ENCODE measurements around the gene HAGH.

HAGH gene

DNA sequence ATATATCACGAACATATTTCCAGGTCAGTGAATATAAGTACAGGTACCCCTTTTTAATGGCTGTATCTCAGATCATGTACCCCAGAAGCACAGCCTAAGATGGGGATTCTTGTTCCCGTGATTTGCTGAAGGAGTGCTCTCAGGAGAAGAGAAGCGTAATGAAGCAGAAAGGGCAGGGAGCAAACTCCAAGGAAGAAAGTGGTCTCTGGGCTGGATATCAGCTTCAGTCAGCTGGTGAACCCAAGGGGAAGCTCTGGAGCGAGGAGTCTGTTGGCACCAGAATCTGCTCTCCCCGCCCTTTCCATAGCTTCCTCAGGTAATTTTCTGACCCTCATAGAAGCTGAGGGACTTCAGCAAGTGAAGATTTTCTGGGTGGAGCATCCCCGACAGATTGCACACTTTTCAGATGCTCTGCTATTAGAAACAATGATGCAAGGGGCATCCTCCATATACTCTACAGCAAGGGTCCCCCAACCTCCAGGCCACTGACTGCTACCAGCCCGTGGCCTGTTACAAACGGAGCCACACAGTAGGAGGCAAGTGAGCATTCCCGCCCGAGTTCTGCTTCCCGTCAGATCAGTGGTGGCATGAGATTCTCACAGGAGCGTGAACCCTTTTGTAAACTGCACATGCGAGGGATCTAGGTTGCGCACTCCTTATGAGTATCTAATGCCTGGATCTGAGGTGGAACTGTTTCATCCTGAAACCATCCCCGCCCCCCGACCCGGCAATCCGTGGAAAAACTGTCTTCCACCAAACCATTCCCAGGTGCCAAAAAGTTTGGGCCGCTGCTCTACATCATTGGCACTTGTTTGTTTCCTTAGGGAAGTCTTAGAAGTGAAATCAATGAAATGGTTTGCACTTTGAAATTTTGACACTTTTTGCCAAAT is 4.8 kb upstream of the HAGH start:
- DNase-seq = no peak

DNA sequence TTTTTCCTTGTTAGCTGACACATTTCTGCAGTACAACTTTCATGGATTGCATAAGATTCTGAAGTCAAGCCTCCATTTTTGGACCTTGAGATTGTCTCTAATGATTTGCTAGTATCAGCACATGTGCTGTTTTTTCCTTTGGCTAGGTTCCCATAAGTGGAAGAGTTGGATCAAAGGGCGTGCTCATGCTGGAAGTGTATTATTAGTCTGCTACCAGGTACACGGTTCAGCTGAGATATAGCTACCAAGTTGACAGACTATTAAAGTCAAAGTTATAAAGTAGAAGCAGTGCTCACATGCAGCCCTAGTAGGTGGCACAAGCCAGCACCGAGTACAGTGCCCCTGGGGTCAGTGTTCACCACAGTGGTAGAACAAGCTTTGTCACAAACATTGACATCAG is 3.6 kb upstream of the HAGH start:
- no peak for DNase-seq

DNA sequence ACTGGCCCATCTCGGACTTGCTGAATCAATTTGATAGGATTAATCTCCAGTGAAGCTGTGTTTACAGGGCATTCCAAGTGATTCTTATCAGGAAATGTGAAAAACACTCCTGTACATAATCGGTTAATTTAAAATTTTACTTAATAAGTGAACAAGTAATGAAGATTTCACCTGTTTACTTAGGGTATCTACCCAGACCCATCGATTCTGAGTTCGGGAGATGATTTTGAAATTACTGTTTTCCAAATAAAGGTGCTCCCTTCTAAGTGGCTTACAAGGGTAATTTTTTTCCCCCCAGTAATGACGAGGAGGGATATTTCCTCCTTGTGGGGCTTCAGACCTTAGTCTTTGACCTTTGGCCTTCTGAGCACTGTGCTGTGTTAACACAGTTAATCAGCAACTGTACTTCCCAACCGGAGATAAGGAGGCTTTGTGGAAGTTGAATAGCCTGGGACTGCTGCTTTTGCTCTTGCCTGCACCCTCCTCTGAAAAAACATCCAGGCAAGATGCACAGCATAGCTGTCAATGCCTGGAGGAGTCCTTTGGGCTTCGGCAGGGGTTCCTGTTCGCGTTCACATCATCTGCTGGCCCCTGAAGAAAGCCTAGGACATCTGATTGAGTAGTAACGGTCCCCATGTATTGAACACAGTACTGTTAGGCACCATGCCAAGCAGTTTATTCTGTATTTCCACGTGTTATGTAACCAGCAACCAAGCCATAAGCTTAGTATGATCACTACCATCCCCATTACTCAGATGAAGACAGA is 2.2 kb upstream of the HAGH start:
- DNase-seq = no peak

DNA sequence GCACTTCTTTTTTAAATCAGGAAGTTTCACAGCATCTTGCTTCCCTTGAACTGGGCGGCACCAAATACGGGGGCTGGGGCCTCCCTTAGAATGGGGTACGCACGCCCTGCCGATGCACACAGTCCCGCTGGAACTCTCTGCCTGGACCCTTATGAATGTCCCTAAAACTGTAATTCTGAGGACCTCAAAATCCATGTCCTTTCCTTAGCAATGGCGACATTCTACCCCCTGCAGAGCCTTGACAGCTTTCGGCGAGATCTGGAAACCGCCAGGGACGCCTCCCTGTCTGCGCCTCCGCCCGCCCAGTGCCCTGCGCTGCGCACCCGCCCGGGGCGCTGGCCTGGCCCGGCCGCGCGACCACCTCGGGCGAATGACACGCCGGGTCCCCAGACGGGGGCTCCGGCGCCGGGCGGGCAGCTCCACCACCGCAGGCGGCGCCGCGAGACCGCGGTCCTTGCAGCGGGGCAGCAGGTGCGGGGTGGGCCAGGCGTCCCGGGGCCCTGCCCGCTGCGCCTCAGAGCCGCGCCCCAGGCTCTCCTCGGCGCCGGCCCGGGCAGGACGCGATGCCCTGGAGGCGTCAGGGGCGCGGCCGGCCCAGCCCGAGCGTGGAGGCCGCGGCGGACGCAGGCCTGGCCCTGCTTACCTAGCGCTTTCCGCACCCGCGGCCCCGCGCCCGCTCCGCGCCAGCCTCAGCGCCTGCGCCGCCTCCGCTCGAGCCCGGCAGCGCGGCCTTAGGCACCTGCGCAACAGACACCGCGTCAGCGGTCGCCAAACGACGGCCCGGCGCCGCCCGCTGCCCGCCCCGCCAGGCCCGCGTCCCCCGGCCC is 548 bp downstream of the HAGH start:
- DNase-seq = peak in 3 of 4 experiments; percentile 52 to 74 (median 65)

DNA sequence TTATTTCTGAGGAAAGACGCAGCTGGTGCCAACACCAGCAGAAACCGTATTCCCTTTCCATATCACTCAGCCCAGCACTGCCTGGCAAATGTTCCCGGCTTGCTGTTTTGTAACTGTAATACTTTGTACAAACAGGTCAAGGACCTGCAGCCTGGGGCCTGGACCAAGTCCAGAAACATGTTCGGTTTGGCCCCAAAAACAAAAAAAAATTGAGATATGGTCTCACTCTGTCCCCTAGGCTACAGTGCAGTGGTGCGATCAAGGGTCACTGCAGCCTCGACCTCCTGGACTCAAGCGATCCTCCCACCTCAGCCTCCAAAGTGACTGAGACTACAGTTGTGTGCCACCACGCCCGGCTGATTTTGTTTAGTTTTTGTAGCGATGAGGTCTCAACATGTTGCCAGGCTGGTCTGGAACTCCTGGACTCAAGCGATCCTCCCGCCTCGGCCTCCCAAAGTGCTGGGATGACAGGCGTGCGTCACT is 1.2 kb downstream of the HAGH start:
- no peak for DNase-seq

DNA sequence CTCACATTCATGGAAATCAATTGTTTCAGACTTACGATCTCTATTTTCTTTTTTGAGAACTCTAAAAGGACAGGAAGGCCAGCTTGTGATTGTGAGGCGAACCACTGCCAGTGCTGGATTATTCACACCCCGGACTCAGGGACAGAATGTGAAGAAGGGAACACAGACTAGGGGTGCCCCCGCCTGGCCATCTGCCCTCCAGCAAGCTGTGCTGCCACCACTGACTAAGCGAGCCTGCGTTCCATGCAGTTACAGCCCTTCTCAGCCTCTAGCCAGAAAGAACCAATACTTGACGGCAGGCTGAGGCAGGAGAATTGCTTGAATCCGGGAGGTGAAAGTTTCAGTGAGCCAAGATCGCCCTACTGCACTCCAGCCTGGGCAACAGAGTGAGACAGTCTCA is 2.8 kb downstream of the HAGH start:
- DNase-seq = no peak

DNA sequence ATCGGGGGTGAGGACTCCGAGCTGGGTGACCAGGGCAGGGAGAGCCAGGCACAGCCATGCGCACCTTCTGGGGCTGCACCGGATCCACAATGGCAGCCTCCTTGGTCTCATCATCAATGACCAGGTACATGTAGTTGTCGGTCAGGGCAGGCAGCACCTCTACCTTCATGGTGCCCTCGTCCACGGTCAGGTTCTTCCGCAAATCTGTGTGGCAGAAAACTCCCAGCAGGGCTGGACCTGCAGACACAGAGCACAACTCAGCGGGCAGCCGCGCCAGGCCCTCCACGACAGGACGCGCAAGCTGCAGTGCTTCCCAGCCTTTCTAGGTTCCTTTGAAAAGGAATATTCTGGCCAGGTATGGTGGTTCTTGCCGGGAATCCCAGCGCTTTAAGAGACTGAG is 3.8 kb downstream of the HAGH start:
- DNase-seq = no peak

DNA sequence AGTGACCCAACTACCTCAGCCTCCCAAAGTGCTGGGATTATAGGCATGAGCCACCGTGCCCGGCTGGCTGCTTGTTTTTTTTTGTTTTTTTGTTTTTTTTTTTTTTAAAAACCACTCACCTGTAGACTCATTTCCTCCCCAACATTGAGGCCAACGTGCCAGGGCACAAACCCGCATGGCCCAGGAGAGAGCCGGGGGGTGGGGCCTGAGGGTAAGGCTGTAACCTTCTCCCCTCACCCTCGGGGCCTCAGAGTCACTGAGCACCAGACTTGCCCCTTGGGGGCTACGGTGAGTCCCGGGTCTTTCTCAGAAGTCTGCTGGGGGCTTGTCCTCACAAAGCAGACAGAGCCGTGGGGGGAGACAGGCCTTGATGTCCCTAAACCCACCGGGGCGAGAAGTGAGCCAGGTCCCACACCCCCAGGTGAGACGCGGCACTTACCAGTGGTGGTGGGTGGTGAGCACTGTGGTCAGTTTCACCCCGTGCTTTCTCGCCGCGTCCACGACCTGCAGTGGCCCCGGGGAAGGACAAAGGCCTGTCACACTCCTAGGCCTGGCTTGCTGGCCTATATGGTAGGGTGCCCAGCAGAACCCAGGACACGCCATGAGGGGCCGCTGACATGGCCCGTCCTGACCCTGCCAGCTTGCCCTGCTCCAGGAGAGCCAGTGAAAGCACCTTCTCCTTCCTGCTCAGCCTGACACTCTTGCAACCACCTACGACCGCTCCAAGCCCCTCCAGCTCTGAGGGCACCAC is 4.6 kb downstream of the HAGH start:
- DNase-seq = no peak

DNA sequence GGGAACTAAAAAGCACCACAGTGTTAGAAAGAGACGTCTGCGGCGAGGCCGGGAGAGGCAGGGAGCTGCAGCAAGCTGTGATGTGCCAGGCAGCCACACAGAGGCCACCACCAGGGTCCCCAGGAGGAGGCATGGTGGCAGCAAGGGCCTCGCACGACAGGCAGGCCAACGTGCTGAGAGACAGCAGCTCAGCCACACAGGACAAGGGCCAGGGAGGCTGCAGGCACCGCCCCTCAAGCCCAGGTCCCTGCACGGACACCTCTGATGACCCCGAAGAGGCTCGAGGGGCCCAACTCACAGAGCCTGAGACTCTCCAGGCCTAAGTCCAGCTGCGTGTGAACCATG is 5.7 kb downstream of the HAGH start:
- DNase-seq = no peak

DNA sequence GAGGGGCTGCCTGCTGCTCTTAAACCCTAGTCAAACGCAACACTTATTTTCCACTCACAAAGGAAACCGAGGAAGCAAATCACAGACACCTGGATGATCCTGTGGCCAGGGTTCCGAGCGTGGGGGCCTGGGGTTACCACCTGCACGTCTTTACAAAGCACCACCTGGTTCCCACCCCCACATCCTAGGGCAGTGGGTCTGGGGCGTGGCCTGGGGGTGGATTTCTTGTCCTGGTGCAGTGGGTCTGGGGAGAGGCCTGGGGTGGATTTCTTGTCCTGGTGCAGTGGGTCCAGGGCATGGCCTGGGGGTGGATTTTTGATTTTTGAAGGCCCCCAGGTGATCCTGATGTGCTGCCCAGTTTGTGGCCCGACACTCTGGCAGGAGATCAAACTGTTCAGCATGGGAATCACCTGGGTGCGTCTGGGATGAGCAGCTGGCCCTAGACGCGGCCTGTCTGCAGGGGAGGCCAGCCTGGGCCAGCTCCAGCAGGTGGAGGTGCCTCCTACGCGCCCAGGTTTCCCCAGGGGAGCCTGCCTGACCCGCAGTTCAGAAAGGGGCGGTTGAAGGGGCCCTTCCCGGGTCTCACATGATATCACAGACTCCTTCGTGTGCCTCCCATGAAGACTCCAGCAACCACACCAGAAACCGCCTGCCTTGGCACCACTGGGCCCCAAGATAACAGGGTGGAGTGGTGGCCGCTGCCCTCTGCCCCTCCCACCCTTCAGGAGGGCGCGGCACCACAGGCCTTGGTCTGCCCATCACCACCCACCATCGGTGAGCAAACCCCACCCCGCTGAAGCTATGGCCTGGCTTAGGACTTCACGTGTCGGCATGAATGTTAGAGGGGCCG is 6.3 kb downstream of the HAGH start:
- no peak for DNase-seq

DNA sequence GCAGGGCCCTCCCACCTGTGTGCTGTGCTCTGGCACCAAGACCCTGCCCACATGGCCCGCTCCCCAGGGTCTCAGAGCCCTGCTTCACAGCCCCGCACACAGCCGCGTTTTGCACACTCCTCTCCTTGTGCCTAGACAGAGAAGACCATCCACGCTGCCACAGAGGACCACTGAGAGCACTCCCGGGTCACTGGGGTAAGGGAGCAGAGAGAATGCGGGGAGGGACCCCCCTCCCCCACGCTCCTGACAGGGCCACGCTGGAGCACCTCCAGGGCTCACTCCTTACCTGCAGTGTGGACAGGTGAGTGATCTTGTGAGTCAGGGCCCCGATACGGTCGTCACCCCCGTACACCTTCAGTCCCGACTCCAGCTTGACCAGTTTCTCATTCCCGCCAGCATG is 7.0 kb downstream of the HAGH start:
- no peak for DNase-seq

DNA sequence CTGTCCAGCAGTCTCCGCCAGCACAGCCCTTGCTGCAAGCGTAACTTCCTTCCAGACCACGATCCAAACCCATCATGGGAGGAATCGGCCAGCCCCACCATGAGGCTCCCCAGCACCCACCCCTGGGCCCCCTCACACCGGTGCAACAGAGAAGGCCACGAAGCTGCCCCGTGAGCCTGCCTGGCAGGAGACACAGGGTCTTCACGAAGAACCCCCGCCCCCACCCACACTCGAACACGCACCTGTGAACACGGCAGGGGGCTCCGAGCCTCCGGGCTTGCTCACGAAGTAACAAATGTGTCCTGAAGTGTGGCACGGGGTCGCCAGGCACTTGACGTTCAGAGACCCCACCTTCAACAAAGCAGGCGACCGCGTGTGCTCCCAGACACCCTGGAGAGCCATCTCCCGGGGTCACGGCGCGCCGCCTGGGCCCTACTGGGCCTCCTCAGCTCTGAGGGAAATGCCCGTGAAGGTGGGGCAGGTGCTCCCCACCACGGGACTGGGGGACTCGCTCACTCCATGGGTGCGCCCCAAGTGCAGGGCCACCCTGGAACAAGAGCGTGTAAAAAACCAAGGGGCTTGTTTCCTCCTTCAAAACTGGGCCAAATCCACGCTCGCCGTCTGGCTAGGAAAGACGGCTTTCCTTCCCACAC is 7.6 kb downstream of the HAGH start:
- DNase-seq = no peak

DNA sequence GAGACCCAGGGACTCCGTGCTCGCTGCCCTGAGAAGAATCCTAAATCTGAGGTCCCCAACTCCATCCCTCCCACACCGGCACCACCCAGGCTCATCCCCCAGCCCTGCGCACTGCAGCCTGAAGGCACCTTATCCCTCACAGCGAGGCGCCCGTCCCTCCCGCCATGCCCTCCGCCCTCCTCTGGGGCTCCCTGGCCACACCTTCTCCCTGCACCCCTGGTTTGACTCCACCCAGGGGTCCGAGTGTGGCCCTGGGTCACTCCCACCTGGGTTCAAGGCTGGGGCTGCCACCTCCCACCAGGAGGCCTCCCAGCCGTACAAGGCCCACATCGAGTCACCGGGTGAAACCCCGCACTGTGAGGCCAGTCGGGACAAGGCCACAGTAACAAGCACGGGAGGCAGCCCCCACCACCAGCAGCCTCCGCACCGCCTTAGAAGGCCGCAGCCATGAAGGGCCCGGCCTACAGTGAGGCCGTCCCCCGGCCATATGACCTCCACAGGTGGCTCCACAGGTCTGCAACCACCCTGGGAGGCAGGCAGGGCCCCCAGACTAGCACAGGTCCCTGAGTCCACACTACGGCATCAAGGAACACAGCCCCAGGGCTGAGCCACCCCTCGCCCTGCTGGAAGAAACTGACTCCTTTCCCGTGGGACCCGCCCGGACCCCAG is 8.3 kb downstream of the HAGH start:
- DNase-seq = no peak

DNA sequence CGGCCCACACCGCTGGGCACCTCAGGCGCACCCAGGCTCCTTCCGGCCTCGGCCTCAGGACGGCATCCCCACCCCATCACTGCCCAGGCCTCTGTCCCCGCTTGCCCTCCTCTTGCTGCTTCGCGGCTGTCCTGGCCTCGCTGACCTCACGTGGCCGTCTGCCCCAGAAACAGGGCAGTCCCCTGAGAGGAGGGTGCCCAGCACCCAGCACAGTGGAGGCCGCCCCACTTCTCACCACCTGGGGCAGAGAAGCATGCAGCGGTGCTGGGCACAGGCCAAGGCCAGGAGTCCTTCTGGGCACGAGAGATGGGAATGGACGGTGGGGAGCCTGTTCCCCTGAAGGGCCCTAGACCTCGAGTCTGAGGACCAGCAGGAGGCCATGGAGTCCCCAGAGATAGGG is 8.9 kb downstream of the HAGH start:
- no peak for DNase-seq

DNA sequence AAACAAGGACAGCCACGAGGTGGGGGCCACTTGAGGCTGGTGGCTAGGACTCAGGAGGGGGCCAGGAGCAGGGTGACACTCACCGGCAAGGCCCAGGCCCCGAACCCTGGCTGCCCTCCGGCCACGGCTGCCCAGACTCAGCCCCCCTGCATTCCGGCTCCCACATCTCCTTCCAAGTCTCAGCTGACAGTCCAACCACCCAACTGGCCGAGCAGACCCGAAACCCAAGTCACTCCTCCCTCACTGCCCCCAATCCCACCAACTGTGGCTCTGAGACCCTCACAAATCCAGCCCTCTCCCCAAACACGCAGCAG is 9.4 kb downstream of the HAGH start:
- no peak for DNase-seq

DNA sequence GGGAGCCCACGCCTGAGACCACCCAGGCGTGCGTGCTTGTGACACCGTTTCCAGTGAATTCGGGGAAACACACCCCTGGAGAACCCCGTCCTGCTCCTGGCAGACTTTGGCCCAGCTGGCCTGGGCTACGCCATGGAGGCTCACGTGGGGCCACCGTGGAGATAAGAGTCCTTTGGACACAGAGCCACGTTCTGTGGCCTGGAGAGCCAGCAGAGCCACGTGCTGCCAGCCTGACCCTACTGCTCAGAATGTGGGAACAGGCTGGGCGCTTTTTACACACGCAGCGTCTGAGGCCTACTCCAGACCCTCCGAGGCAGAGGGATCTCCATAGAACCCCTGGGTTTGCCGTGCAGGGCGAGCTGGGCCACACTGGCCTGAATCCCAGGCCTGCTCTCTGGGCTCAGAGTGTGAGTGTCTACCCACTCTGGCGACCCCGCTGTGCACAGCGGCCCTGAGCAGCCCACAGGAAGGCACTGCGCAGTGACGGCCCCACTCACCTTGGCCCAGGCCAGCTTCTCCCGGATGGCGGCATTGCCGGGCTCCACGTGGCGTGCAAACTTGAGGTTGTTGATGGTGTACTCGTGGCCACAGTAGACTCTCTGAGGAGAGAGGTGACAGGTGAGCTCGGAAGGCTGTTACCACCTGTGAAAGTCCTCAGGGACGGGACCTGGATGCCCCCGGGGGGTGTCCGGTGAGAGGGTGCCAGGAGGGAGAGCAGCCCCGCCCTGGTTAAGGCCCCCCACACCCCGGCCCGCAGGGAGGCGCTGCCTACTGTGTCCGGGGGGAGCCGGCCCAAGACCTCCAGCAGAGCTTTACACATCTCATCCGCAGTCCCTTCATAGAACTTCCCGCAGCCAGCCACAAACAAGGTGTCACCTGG is 10.0 kb downstream of the HAGH start:
- no peak for DNase-seq

DNA sequence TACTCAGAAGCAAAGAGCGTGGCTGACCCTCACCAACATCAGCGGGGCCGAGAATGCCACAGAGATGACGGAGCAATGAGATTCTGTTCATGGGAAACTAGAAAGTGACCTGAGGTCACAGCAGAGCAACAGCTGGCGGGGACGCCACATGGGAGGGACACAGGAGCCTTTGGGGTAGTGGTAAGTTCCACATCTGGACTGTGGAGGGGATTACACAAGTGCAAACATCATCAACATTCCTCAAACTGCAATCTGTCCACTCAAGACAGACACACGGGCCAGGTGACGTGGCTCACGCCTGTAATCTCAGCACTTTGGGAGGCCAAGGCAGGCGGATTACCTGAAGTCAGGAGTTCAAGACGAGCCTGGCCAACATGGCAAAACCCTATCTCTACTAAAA is 11.2 kb downstream of the HAGH start:
- DNase-seq = no peak

DNA sequence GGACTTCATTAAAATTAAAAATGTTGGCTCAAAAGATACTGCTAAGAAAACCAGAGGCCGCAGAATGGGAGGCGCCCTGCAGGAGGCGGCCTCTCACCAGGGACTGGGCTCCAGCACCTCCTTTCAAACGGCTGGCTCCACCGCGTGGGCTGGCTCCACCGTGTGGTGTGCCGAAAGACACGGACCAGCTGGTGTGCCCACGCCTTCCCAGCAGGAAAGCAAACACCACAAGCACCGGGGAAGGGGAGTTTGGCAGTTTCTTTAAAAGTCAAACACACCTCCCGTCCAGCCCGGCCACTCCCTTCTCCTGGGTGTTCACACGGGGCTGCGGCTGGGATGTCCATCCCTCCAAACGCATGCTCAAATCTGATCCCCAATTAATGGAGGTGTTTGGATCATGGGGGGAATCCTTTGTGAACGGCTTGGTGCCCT is 13.9 kb downstream of the HAGH start:
- peak in 2 of 4 experiments; percentile 24 to 55 for DNase-seq

DNA sequence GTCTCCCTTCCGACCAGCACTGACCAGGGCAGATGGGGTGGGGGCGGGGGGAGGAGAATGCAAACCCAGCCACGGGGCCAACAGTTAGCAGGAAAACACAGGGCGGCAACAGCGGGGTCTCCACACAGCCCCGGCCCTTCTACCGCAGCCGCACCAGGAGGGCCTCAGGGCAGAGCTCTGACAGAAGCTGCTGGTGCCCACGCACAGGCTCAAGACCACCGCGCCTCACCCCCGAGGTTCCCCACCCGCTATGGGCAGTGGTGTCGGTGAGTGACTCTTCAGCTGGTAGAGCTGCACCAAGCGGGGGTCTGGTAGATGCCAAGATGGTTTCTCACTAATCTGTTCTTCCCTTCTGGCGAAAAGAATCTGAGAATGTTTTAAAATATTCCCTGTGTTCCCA is 16.1 kb downstream of the HAGH start:
- DNase-seq = no peak

DNA sequence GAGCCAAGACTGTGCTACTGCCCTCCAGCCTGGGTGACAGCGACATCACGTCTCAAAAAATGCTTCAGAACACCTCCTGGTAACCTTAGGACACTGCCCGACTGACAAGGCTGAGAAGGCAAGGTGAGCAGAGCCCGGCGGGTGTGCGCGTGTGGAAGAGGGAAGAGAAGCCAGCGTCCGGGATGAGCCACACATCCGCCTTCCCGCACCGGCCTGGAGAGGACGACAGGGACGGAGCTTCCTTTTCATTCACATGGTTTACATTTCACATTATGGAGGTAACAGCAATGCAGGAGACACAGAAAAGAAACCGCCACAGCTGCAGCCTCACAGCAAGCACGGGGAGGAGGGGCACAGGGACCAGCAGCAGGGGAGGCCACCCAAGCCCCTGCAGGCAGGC is 16.5 kb downstream of the HAGH start:
- DNase-seq = no peak
